ENCODE data around the gene SLIT3. TPM values are rescaled to one million over a fixed set of nuclear protein-coding genes. Genes with fewer than 3 reads are reported as not detected.

Gene SLIT3
- total RNA-seq (ENCODE audit: insufficient read depth, low replicate concordance): 82.6 TPM

- DNase-seq (ENCODE audit: low spot score): peak; percentile 97
Observed at GRCh38 chr5:169300468-169301385, at the start of gene SLIT3. Gene SLIT3 (minus strand): TSS chr5:169301139. CDS start chr5:169300709, 430 bp downstream.

- DNase-seq (ENCODE audit: low spot score): peak; percentile 56
Observed at GRCh38 chr5:169350016-169350415, 49.1 kb upstream of the SLIT3 start.

GRCh38 chr5:169347786-169348185, 46.8 kb upstream of the SLIT3 start:
- peak; percentile 61 for DNase-seq (ENCODE audit: low spot score)

- DNase-seq (ENCODE audit: low spot score): no peak
Observed at GRCh38 chr5:169344629-169345028, 43.7 kb upstream of the SLIT3 start.

GRCh38 chr5:169343766-169344165, 42.8 kb upstream of the SLIT3 start:
- DNase-seq (ENCODE audit: low spot score): no peak

- DNase-seq (ENCODE audit: low spot score): peak; percentile 84
Observed at GRCh38 chr5:169341556-169341955, 40.6 kb upstream of the SLIT3 start.

GRCh38 chr5:169339869-169340268, 38.9 kb upstream of the SLIT3 start:
- DNase-seq (ENCODE audit: low spot score): no peak

GRCh38 chr5:169336242-169336641, 35.3 kb upstream of the SLIT3 start:
- DNase-seq (ENCODE audit: low spot score): peak; percentile 81

GRCh38 chr5:169335806-169336205, 34.9 kb upstream of the SLIT3 start:
- DNase-seq (ENCODE audit: low spot score): no peak

GRCh38 chr5:169333518-169333917, 32.6 kb upstream of the SLIT3 start:
- DNase-seq (ENCODE audit: low spot score): no peak

GRCh38 chr5:169331292-169331852, 30.4 kb upstream of the SLIT3 start:
- DNase-seq (ENCODE audit: low spot score): no peak

GRCh38 chr5:169328401-169328800, 27.5 kb upstream of the SLIT3 start:
- DNase-seq (ENCODE audit: low spot score): no peak

- DNase-seq (ENCODE audit: low spot score): no peak
Observed at GRCh38 chr5:169325273-169325672, 24.3 kb upstream of the SLIT3 start.

GRCh38 chr5:169318556-169318955, 17.6 kb upstream of the SLIT3 start:
- DNase-seq (ENCODE audit: low spot score): peak; percentile 94

GRCh38 chr5:169307646-169308045, 6.7 kb upstream of the SLIT3 start:
- no peak for DNase-seq (ENCODE audit: low spot score)

GRCh38 chr5:169305366-169305765, 4.4 kb upstream of the SLIT3 start:
- DNase-seq (ENCODE audit: low spot score): no peak

- DNase-seq (ENCODE audit: low spot score): no peak
Observed at GRCh38 chr5:169304175-169304574, 3.2 kb upstream of the SLIT3 start.

GRCh38 chr5:169303119-169303515, 2.2 kb upstream of the SLIT3 start:
- no peak for DNase-seq (ENCODE audit: low spot score)

GRCh38 chr5:169302491-169303118, 1.7 kb upstream of the SLIT3 start:
- peak; percentile 94 for DNase-seq (ENCODE audit: low spot score)

GRCh38 chr5:169301986-169302385, 1.0 kb upstream of the SLIT3 start:
- peak; percentile 66 for DNase-seq (ENCODE audit: low spot score)

GRCh38 chr5:169301386-169301934, 521 bp upstream of the SLIT3 start:
- no peak for DNase-seq (ENCODE audit: low spot score)

Data from umbilical cord (tissue), 2 donors.